GM23338 (cell line): Measurements from ENCODE around the gene FANCG. TPM values are rescaled to one million over a fixed set of nuclear protein-coding genes. Genes with fewer than 3 reads are reported as not detected.

Experiments
- ATAC-seq: fragments of 200-7000 bp; cut with Tn5 transposase; 3 replicates; pipeline ENCODE4 v1.9.1; 2020
- DNase-seq: peaks from one replicate; pipeline ENCODE4 v3.0.0-alpha.2; 2015; ENCODE audit warnings: low spot score
- H2AFZ ChIP-seq: fragments of 200-600 bp; sonication (generic); 2 replicates; pipeline ENCODE4 v1.8.0; 2016; ENCODE audit warnings: antibody characterized with exemption, mild to moderate bottlenecking, moderate library complexity
- H3F3A ChIP-seq: fragments of 200-600 bp; sonication (generic); replicated peaks from 2 replicates; pipeline ENCODE4 v1.8.0; 2017; ENCODE audit warnings: antibody characterized with exemption, mixed run types, low read depth
- H3K27ac ChIP-seq: fragments of 200-600 bp; sonication (generic); 2 replicates; pipeline ENCODE4 v1.6.1; 2016; ENCODE audit warnings: low read depth
- H3K27me3 ChIP-seq: fragments of 200-600 bp; sonication (generic); 2 replicates; pipeline ENCODE4 v1.8.0; 2016; ENCODE audit warnings: mild to moderate bottlenecking, mixed run types, moderate library complexity; ENCODE audit not compliant: insufficient read depth
- H3K36me3 ChIP-seq: fragments of 200-600 bp; sonication (generic); 2 replicates; pipeline ENCODE4 v1.8.0; 2016; ENCODE audit warnings: mild to moderate bottlenecking; ENCODE audit not compliant: insufficient read depth
- H3K4me1 ChIP-seq: fragments of 200-600 bp; sonication (generic); 2 replicates; pipeline ENCODE4 v1.8.0; 2016; ENCODE audit warnings: mild to moderate bottlenecking, moderate library complexity; ENCODE audit not compliant: insufficient read depth
- H3K4me2 ChIP-seq: fragments of 200-600 bp; sonication (generic); 2 replicates; pipeline ENCODE4 v1.7.1; 2017; ENCODE audit warnings: mixed run types
- H3K4me3 ChIP-seq: fragments of 200-600 bp; sonication (generic); 2 replicates; pipeline ENCODE4 v1.6.1; 2016; ENCODE audit warnings: mixed run types
- H3K79me2 ChIP-seq: fragments of 200-600 bp; sonication (generic); replicated peaks from 2 replicates; pipeline ENCODE4 v1.8.0; 2017; ENCODE audit warnings: mild to moderate bottlenecking; ENCODE audit not compliant: insufficient read depth
- H3K9me2 ChIP-seq: fragments of 200-600 bp; sonication (generic); 2 replicates; pipeline ENCODE4 v1.8.0; 2017; ENCODE audit not compliant: insufficient read depth
- H4K20me1 ChIP-seq: fragments of 200-600 bp; sonication (generic); replicated peaks from 2 replicates; pipeline ENCODE4 v1.8.0; 2017; ENCODE audit warnings: mild to moderate bottlenecking; ENCODE audit not compliant: insufficient read depth
- H3K27ac Mint-ChIP-seq: 2 replicates; pipeline ENCODE4 v1.8.0; 2020; ENCODE audit warnings: inconsistent platforms, mild to moderate bottlenecking, moderate library complexity, mixed read lengths
- H3K27me3 Mint-ChIP-seq: 3 replicates; pipeline ENCODE4 v1.8.0; 2022; ENCODE audit warnings: low read depth, mild to moderate bottlenecking, moderate library complexity, mixed read lengths, inconsistent platforms; ENCODE audit not compliant: insufficient read depth, poor library complexity
- H3K36me3 Mint-ChIP-seq: 3 replicates; pipeline ENCODE4 v1.8.0; 2021; ENCODE audit warnings: low read depth, mild to moderate bottlenecking, inconsistent platforms, moderate library complexity, mixed read lengths
- H3K4me1 Mint-ChIP-seq: 3 replicates; pipeline ENCODE4 v1.8.0; 2020; ENCODE audit warnings: mild to moderate bottlenecking, inconsistent platforms, mixed read lengths
- H3K4me3 Mint-ChIP-seq: 3 replicates; pipeline ENCODE4 v1.8.0; 2021; ENCODE audit warnings: moderate library complexity, mild to moderate bottlenecking, inconsistent platforms, mixed read lengths
- H3K9me3 Mint-ChIP-seq: 3 replicates; pipeline ENCODE4 v1.8.0; 2020; ENCODE audit warnings: moderate library complexity, mild to moderate bottlenecking, inconsistent platforms, mixed read lengths
- CREB1 ChIP-seq: fragments of 250-450 bp; sonication (Bioruptor Pico); IDR thresholded peaks from 2 replicates; pipeline ENCODE4 v1.5.0; 2020; ENCODE audit warnings: low read depth, mild to moderate bottlenecking, moderate library complexity
- CTCF ChIP-seq, 2 experiments: fragments of 200-600 bp in 1 of 2; sonication (generic) in 1 of 2; conservative IDR thresholded peaks; 2 replicates each; pipeline versions ENCODE4 v1.5.1 to v1.6.1; 2016 to 2017; ENCODE audit warnings: antibody characterized with exemption in 2 of 2, low read depth in 2 of 2, mild to moderate bottlenecking in 2 of 2, moderate library complexity in 1 of 2
- EZH2 ChIP-seq: fragments of 200-600 bp; sonication (generic); IDR thresholded peaks from one replicate; pipeline ENCODE4 v1.8.0; 2017; ENCODE audit warnings: antibody characterized with exemption, mild to moderate bottlenecking, low read depth; ENCODE audit not compliant: unreplicated experiment
- EZH2phosphoT487 ChIP-seq: fragments of 200-600 bp; sonication (generic); IDR thresholded peaks from one replicate; pipeline ENCODE4 v1.8.1; 2018; ENCODE audit warnings: antibody characterized with exemption; ENCODE audit not compliant: unreplicated experiment
- JUNB ChIP-seq: IDR thresholded peaks from one replicate; pipeline ENCODE4 v1.6.1; 2016; ENCODE audit warnings: antibody characterized with exemption; ENCODE audit not compliant: unreplicated experiment
- NANOG ChIP-seq: IDR thresholded peaks from 2 replicates; pipeline ENCODE4 v1.6.1; 2016; ENCODE audit warnings: antibody characterized with exemption, borderline replicate concordance
- POLR2AphosphoS5 ChIP-seq: IDR thresholded peaks from 2 replicates; pipeline ENCODE4 v1.6.1; 2016; ENCODE audit warnings: antibody characterized with exemption, low read depth
- REST ChIP-seq: IDR thresholded peaks from one replicate; pipeline ENCODE4 v1.6.1; 2018; ENCODE audit warnings: antibody characterized with exemption; ENCODE audit not compliant: unreplicated experiment
- STAT1 ChIP-seq: IDR thresholded peaks from one replicate; pipeline ENCODE4 v1.6.1; 2016; ENCODE audit warnings: antibody characterized with exemption; ENCODE audit not compliant: unreplicated experiment
- ZNF114 ChIP-seq: fragments of 250-450 bp; sonication (Bioruptor Pico); IDR thresholded peaks from 2 replicates; pipeline ENCODE4 v1.5.0; 2020; ENCODE audit warnings: mild to moderate bottlenecking, moderate library complexity
- ZNF331 ChIP-seq: fragments of 250-450 bp; sonication (Bioruptor Pico); IDR thresholded peaks from 2 replicates; pipeline ENCODE4 v1.5.0; 2020; ENCODE audit warnings: low read depth, mild to moderate bottlenecking, moderate library complexity
- ZNF462 ChIP-seq: fragments of 250-450 bp; sonication (Bioruptor Pico); IDR thresholded peaks from 2 replicates; pipeline ENCODE4 v1.5.0; 2020; ENCODE audit warnings: mild to moderate bottlenecking, moderate library complexity
- polyA plus RNA-seq: library from polyadenylated mRNA; unstranded; fragments of >200 nt; fragmentation: Nextera tagmentation; extraction: Ambion mirVana; gene quantifications from 2 replicates; pipeline ENCODE4 v1.2.1, GENCODE V29; 2016
- total RNA-seq: library from RNA; depleted of rRNA; stranded (reverse); fragments of >200 nt; shearing (Covaris generic); gene quantifications from 2 replicates; pipeline ENCODE4 v1.2.3, GENCODE V29; 2014
- TF ChIP-seq, protein P1 (sequence below): IDR thresholded peaks from 2 replicates; pipeline ENCODE4 v1.6.1; 2016; ENCODE audit warnings: antibody characterized with exemption

The FANCG gene
- total and polyA plus RNA-seq, 2 experiments from 2014 or later: 53.8 to 56.2 TPM

DNA sequence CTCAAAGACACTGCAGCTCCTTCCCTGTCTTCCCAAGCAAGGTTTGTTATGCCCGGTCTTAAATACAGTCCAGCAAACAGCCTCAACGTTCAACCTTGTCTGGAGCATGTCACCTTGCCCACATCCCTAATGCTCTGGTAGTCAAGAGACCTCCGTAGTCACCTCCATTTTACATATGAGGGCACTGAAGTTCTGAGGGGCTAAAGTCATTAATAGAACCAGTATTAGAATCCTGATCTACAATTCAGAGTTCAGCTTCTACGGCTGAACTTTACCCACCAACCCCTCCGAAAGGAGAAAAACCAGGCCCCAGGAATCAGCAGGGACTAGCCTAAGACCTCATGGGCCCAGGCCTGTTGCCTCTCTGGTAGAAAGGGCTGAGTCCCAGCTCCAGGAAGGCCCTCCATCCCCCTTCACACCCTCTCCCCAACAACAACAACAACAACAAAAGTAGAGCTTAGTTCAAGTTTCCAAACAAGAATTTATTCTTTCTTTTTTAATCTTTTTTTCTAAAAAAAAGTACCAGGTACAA, 24.0 kb upstream of the FANCG start:
- H2AFZ ChIP-seq: no peak overlapping the region
- H3K79me2 ChIP-seq: peaks cover 17% of the 10 kb centered on the region
- TF ChIP-seq STAT1: no peak
- no peak for TF ChIP-seq JUNB
- no peak for TF ChIP-seq CREB1 (CRISPR knock-in tag)
- no peak for TF ChIP-seq EZH2phosphoT487
- no peak for TF ChIP-seq NANOG
- TF ChIP-seq, protein P1, sequence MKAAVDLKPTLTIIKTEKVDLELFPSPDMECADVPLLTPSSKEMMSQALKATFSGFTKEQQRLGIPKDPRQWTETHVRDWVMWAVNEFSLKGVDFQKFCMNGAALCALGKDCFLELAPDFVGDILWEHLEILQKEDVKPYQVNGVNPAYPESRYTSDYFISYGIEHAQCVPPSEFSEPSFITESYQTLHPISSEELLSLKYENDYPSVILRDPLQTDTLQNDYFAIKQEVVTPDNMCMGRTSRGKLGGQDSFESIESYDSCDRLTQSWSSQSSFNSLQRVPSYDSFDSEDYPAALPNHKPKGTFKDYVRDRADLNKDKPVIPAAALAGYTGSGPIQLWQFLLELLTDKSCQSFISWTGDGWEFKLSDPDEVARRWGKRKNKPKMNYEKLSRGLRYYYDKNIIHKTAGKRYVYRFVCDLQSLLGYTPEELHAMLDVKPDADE: no peak
- no peak for TF ChIP-seq ZNF462
- TF ChIP-seq REST: no peak
- TF ChIP-seq ZNF331: no peak
- no peak for TF ChIP-seq EZH2
- TF ChIP-seq CTCF (conservative IDR thresholded peaks at IDR 0.05; ENCODE audit: low read depth in 2 of 2): no peak
- no peak for TF ChIP-seq ZNF114 (CRISPR knock-in tag)
- TF ChIP-seq POLR2AphosphoS5: no peak
- peaks cover 3% of the 10 kb centered on the region; the same call in 1 of the 2 replicates for H3K36me3 ChIP-seq
- ATAC-seq: no peak; the same call in 2 of the 3 replicates
- peak overlapping the region; percentile 81 for H3K4me2 ChIP-seq
- H3K9me2 ChIP-seq: no peaks in the 10 kb centered on the region
- no peak for DNase-seq
- H3F3A ChIP-seq: peaks cover 7% of the 10 kb centered on the region
- Mint-ChIP-seq H3K36me3 (peaks cover 43% of the 10 kb centered on the region), H3K4me3 (peak overlapping the region; percentile 96), H3K27me3 (peaks cover 21% of the 10 kb centered on the region), H3K27ac (peak overlapping the region; percentile 99), H3K4me1 (peaks cover 18% of the 10 kb centered on the region), H3K9me3 (no peaks in the 10 kb centered on the region)
- H3K27ac ChIP-seq: peak overlapping the region; percentile 78; the same call in 1 of the 2 replicates
- H4K20me1 ChIP-seq: no peaks in the 10 kb centered on the region
- H3K4me1 ChIP-seq: peaks cover 11% of the 10 kb centered on the region
- H3K27me3 ChIP-seq: no peaks in the 10 kb centered on the region
- H3K4me3 ChIP-seq: peak overlapping the region; percentile 74
